Glomerular visceral epithelial cell (primary cell): ENCODE results near the gene ATP6V0C.
A peak's percentile ranks its signal among the peaks of the same experiment; 100 is the strongest.

Experiments used
- DNase-seq: peaks from one replicate; pipeline ENCODE4 v3.0.0-alpha.2; 2016; ENCODE audit errors: extremely low spot score

Gene ATP6V0C

GRCh38 chr16:2490190-2491105 lies 23.3 kb upstream of the ATP6V0C start:
- DNase-seq: no peak

GRCh38 chr16:2492292-2492691 lies 21.5 kb upstream of the ATP6V0C start:
- no peak for DNase-seq

GRCh38 chr16:2493605-2494004 lies 20.1 kb upstream of the ATP6V0C start:
- no peak for DNase-seq

GRCh38 chr16:2494616-2495015 lies 19.1 kb upstream of the ATP6V0C start:
- no peak for DNase-seq

GRCh38 chr16:2495041-2495440 lies 18.7 kb upstream of the ATP6V0C start:
- no peak for DNase-seq

- no peak for DNase-seq
Measured at GRCh38 chr16:2496223-2497115, 17.3 kb upstream of the ATP6V0C start.

- DNase-seq: no peak
Measured at GRCh38 chr16:2497116-2497630, 16.6 kb upstream of the ATP6V0C start.

- no peak for DNase-seq
Measured at GRCh38 chr16:2497695-2498484, 15.9 kb upstream of the ATP6V0C start.

GRCh38 chr16:2498531-2499253 lies 15.1 kb upstream of the ATP6V0C start:
- DNase-seq: no peak

- DNase-seq: no peak
Measured at GRCh38 chr16:2499454-2499853, 14.3 kb upstream of the ATP6V0C start.

- DNase-seq: no peak
Measured at GRCh38 chr16:2499890-2500429, 13.8 kb upstream of the ATP6V0C start.

- DNase-seq: no peak
Measured at GRCh38 chr16:2500430-2500917, 13.3 kb upstream of the ATP6V0C start.

GRCh38 chr16:2500918-2501750 lies 12.6 kb upstream of the ATP6V0C start:
- peak; percentile 83 for DNase-seq

- no peak for DNase-seq
Measured at GRCh38 chr16:2501946-2502895, 11.5 kb upstream of the ATP6V0C start.

GRCh38 chr16:2505695-2506094 lies 8.1 kb upstream of the ATP6V0C start:
- DNase-seq: no peak

GRCh38 chr16:2507052-2507659 lies 6.6 kb upstream of the ATP6V0C start:
- no peak for DNase-seq

GRCh38 chr16:2507665-2508064 lies 6.1 kb upstream of the ATP6V0C start:
- no peak for DNase-seq
